Stomach (tissue), 9 donors: ENCODE measurements around the gene CTU1. TPM values are rescaled to one million over a fixed set of nuclear protein-coding genes. Genes with fewer than 3 reads are reported as not detected.

Source experiments
- DNase-seq, 2 donors: peaks; one replicate each; pipeline versions ENCODE4 v3.0.0 to v3.0.0-alpha.2; 2013 to 2019
- H3K27ac ChIP-seq, 5 donors: fragments of 200-600 bp in 4 of 5; sonication (generic) in 4 of 5; one replicate each; pipeline ENCODE4 v1.5.1; 2013 to 2019; ENCODE audit warnings: mild to moderate bottlenecking in 1 of 5, moderate library complexity in 1 of 5
- H3K27me3 ChIP-seq, 3 donors: fragments of 200-600 bp; sonication (generic); one replicate each; pipeline ENCODE4 v1.5.1; 2017 to 2019; ENCODE audit warnings: mixed run types in 1 of 3
- H3K36me3 ChIP-seq, 4 donors: fragments of 200-600 bp; sonication (generic); 1 replicate in 3 of 4; 2 replicates in 1 of 4; pipeline ENCODE4 v1.5.1; 2016 to 2019
- H3K4me1 ChIP-seq, 4 donors: fragments of 200-600 bp; sonication (generic); one replicate each; pipeline ENCODE4 v1.5.1; 2016 to 2019
- H3K4me3 ChIP-seq, 4 donors: fragments of 200-600 bp; sonication (generic) in 3 of 4; one replicate each; pipeline ENCODE4 v1.5.1; 2016 to 2019; ENCODE audit warnings: mild to moderate bottlenecking in 1 of 4
- H3K9me3 ChIP-seq, 4 donors: fragments of 200-600 bp; sonication (generic); one replicate each; pipeline ENCODE4 v1.5.1; 2016 to 2019
- EP300 ChIP-seq: sonication (generic); formaldehyde crosslinking; IDR thresholded peaks from one replicate; pipeline ENCODE4 v1.6.1; 2017; ENCODE audit warnings: antibody characterized with exemption
- POLR2A ChIP-seq, 4 donors: fragments of 450-650 bp; IDR thresholded peaks; one replicate each; pipeline ENCODE4 v1.6.1; 2016; ENCODE audit warnings: antibody characterized with exemption in 4 of 4, control low read depth in 2 of 4, mild to moderate bottlenecking in 1 of 4, moderate library complexity in 1 of 4
- POLR2AphosphoS5 ChIP-seq, 3 donors: sonication (generic); formaldehyde crosslinking; IDR thresholded peaks; one replicate each; pipeline ENCODE4 v1.6.1; 2016; ENCODE audit warnings: antibody characterized with exemption in 3 of 3
- WGBS, 5 donors: extraction: QIAGEN DNeasy Blood & Tissue Kit in 3 of 5; methylation state at CpG; one replicate each; pipeline versions ENCODE4 v1.1.5 to v1.1.7; 2013 to 2018; 5-methylcytosine and 5-hydroxymethylcytosine counted together
- intact Hi-C: fragments of 100-400 bp; cut with DNase I; formaldehyde crosslinking; loops from one replicate; pipeline ENCODE4 v1.15.1; 2023; ENCODE audit warnings: low total_unique reads
- polyA plus RNA-seq, 3 donors: library from polyadenylated mRNA; stranded (reverse); fragments of 200-250 nt; gene quantifications; one replicate each; pipeline ENCODE4 v1.2.3, GENCODE V29; 2013
- total RNA-seq, 5 donors: library from RNA; depleted of rRNA; stranded (reverse); fragments of >200 nt; gene quantifications; one replicate each; pipeline versions ENCODE4 v1.1.0 to v1.2.3, GENCODE V29; 2014 to 2016
- TF ChIP-seq, protein P1 (sequence below), 7 experiments: fragments of 450-650 bp in 4 of 7; fragments of 200-600 bp in 3 of 7; sonication (generic) in 3 of 7; IDR thresholded peaks; one replicate each; pipeline ENCODE4 v1.5.1; 2016 to 2019; ENCODE audit warnings: antibody characterized with exemption in 7 of 7, control low read depth in 2 of 7, mild to moderate bottlenecking in 1 of 7
- donor health status: healthy with polysubstance abuse.
- donor health status: Bipolar disorder and iron deficiency.
- donor health status: healthy.

The CTU1 gene
- total and polyA plus RNA-seq, 8 donors = 0.58 to 47.3 (median 4.0) TPM

GRCh38 chr19:51124216-51124615 is 16.0 kb upstream of the CTU1 start:
- no peak for DNase-seq
- Histone ChIP-seq H3K27ac (peak overlapping the region in 3 of 5 donors; percentile 61 to 81 (median 74)), H3K4me3 (peak overlapping the region in 1 of 4 donors; percentile 9), H3K4me1 (peaks cover 0 to 11% (median 4%) of the 10 kb centered on the region in 4 donors), H3K9me3 (no peaks in the 10 kb centered on the region), H3K36me3 (no peaks in the 10 kb centered on the region), H3K27me3 (peaks cover 0 to 38% (median 0%) of the 10 kb centered on the region in 3 donors)
- intact Hi-C loops = no loop called here
- TF ChIP-seq POLR2AphosphoS5 (IDR thresholded peaks at IDR 0.05) = no peak
- TF ChIP-seq, protein P1, sequence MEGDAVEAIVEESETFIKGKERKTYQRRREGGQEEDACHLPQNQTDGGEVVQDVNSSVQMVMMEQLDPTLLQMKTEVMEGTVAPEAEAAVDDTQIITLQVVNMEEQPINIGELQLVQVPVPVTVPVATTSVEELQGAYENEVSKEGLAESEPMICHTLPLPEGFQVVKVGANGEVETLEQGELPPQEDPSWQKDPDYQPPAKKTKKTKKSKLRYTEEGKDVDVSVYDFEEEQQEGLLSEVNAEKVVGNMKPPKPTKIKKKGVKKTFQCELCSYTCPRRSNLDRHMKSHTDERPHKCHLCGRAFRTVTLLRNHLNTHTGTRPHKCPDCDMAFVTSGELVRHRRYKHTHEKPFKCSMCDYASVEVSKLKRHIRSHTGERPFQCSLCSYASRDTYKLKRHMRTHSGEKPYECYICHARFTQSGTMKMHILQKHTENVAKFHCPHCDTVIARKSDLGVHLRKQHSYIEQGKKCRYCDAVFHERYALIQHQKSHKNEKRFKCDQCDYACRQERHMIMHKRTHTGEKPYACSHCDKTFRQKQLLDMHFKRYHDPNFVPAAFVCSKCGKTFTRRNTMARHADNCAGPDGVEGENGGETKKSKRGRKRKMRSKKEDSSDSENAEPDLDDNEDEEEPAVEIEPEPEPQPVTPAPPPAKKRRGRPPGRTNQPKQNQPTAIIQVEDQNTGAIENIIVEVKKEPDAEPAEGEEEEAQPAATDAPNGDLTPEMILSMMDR (IDR thresholded peaks at IDR 0.05) = no peak
- no peak for TF ChIP-seq EP300
- TF ChIP-seq POLR2A (IDR thresholded peaks at IDR 0.05) = no peak
- WGBS, 5 donors = 79 to 87% (median 82%) methylated on average over 9 of the region's 9 CpGs

GRCh38 chr19:51123802-51124201 is 15.6 kb upstream of the CTU1 start:
- 80 to 83% (median 82%) methylated on average over 9 of the region's 9 CpGs for WGBS, 5 donors
- intact Hi-C loops = no loop called here
- peaks cover 0 to 38% (median 0%) of the 10 kb centered on the region in 3 donors for H3K27me3 ChIP-seq
- H3K9me3 ChIP-seq = no peaks in the 10 kb centered on the region
- no peaks in the 10 kb centered on the region for H3K36me3 ChIP-seq
- H3K4me1 ChIP-seq = peaks cover 0 to 9% (median 4%) of the 10 kb centered on the region in 4 donors
- no peak for TF ChIP-seq POLR2A (IDR thresholded peaks at IDR 0.05)
- no peak for DNase-seq
- peak overlapping the region in 3 of 5 donors; percentile 61 to 81 (median 74) for H3K27ac ChIP-seq
- peak overlapping the region in 1 of 4 donors; percentile 9 for H3K4me3 ChIP-seq

DNA sequence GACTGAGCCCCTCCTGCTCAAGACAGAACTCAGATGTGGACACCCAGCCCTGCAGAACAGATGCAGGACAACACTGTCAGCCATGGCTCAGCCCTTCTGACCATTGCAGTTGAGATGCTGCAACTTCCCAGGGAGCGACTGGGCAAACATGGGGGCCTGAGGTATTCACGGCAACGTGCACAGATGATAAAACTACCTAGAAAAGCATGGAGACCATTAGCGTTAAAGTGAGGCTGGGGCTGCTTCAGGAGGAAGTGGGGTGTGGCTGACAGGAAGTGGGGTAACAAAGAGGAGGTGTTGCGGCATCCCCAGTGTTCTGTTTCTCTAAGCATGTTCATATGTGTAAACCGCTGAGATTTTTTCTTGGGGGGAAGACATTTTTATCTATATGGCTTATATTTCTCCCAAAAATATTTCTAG is 15.2 kb upstream of the CTU1 start:
- 48 to 65% (median 50%) methylated on average over 6 of the region's 6 CpGs for WGBS, 5 donors
- Histone ChIP-seq H3K27ac (peak overlapping the region in 3 of 5 donors; percentile 61 to 81 (median 74)), H3K4me3 (no peak overlapping the region), H3K27me3 (peaks cover 0 to 38% (median 0%) of the 10 kb centered on the region in 3 donors), H3K4me1 (peaks cover 0 to 7% (median 3%) of the 10 kb centered on the region in 4 donors), H3K36me3 (no peaks in the 10 kb centered on the region), H3K9me3 (no peaks in the 10 kb centered on the region)
- DNase-seq = peak; percentile 46 to 50
- intact Hi-C loops = no loop called here
- no peak for TF ChIP-seq POLR2AphosphoS5 (IDR thresholded peaks at IDR 0.05)
- TF ChIP-seq EP300 = no peak
- no peak for TF ChIP-seq POLR2A (IDR thresholded peaks at IDR 0.05)
- TF ChIP-seq, protein P1 (IDR thresholded peaks at IDR 0.05) = no peak

GRCh38 chr19:51122112-51122981 is 14.1 kb upstream of the CTU1 start:
- Histone ChIP-seq H3K27me3 (peaks cover 0 to 43% (median 0%) of the 10 kb centered on the region in 3 donors), H3K4me3 (no peak overlapping the region), H3K27ac (peak overlapping the region in 3 of 5 donors; percentile 61 to 81 (median 74)), H3K4me1 (peaks cover 0 to 7% (median 0%) of the 10 kb centered on the region in 4 donors), H3K36me3 (no peaks in the 10 kb centered on the region), H3K9me3 (no peaks in the 10 kb centered on the region)
- intact Hi-C loops = no loop called here
- DNase-seq = no peak
- 59 to 71% (median 68%) methylated on average over 20 to 22 of the region's 22 CpGs for WGBS, 5 donors
- TF ChIP-seq, protein P1 (IDR thresholded peaks at IDR 0.05) = no peak
- TF ChIP-seq EP300 = no peak
- no peak for TF ChIP-seq POLR2A (IDR thresholded peaks at IDR 0.05)
- TF ChIP-seq POLR2AphosphoS5 (IDR thresholded peaks at IDR 0.05) = no peak
